Ishikawa (cell line): Measurements from ENCODE around the gene SPRED1.

Experiments used
- CEBPB ChIP-seq: IDR thresholded peaks from 2 replicates; pipeline ENCODE4 v1.6.1; 2012
- EGR1 ChIP-seq: IDR thresholded peaks from 2 replicates; pipeline ENCODE4 v1.6.1; 2012
- EP300 ChIP-seq: IDR thresholded peaks from 2 replicates; pipeline ENCODE4 v1.6.1; 2012; ENCODE audit warnings: borderline replicate concordance

GRCh38 chr15:38260077-38260476, 7.4 kb downstream of the SPRED1 start:
- TF ChIP-seq EGR1 (no peak), CEBPB (no peak), EP300 (no peak)
